Measurements from ENCODE around the gene TEX2.

DNA sequence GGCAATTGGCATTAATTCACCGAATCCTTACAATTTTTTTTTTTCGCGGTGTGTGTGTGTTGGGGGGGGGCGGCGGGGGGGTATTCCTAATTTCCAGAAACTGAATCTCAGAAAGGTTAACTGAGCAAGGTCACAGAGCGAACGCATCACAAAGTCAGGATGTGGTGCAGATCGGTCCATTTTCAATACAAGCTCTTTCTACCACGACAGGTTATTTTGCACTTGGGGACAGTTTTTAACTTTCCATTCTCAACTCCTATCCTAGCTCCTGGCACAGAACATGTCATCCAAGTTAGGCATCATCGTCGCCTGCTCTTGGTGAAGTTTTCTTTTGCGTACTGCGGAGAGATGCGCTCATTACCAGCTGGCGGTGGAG, 117.7 kb downstream of the TEX2 start:
- no peak for TF ChIP-seq FOXM1 (IDR thresholded peaks at IDR 0.05; ENCODE audit: borderline replicate concordance, low read depth)
- no peak for TF ChIP-seq NFIC (IDR thresholded peaks at IDR 0.05)
- no peak for TF ChIP-seq MAX (IDR thresholded peaks at IDR 0.05)
- no peak for TF ChIP-seq YY1 (IDR thresholded peaks at IDR 0.05; ENCODE audit: low read depth)
- no peak for TF ChIP-seq EGR1 (IDR thresholded peaks at IDR 0.05)
- TF ChIP-seq, protein P1, sequence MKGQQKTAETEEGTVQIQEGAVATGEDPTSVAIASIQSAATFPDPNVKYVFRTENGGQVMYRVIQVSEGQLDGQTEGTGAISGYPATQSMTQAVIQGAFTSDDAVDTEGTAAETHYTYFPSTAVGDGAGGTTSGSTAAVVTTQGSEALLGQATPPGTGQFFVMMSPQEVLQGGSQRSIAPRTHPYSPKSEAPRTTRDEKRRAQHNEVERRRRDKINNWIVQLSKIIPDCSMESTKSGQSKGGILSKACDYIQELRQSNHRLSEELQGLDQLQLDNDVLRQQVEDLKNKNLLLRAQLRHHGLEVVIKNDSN (IDR thresholded peaks at IDR 0.05) = no peak
- TF ChIP-seq, protein P2, sequence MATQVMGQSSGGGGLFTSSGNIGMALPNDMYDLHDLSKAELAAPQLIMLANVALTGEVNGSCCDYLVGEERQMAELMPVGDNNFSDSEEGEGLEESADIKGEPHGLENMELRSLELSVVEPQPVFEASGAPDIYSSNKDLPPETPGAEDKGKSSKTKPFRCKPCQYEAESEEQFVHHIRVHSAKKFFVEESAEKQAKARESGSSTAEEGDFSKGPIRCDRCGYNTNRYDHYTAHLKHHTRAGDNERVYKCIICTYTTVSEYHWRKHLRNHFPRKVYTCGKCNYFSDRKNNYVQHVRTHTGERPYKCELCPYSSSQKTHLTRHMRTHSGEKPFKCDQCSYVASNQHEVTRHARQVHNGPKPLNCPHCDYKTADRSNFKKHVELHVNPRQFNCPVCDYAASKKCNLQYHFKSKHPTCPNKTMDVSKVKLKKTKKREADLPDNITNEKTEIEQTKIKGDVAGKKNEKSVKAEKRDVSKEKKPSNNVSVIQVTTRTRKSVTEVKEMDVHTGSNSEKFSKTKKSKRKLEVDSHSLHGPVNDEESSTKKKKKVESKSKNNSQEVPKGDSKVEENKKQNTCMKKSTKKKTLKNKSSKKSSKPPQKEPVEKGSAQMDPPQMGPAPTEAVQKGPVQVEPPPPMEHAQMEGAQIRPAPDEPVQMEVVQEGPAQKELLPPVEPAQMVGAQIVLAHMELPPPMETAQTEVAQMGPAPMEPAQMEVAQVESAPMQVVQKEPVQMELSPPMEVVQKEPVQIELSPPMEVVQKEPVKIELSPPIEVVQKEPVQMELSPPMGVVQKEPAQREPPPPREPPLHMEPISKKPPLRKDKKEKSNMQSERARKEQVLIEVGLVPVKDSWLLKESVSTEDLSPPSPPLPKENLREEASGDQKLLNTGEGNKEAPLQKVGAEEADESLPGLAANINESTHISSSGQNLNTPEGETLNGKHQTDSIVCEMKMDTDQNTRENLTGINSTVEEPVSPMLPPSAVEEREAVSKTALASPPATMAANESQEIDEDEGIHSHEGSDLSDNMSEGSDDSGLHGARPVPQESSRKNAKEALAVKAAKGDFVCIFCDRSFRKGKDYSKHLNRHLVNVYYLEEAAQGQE (IDR thresholded peaks at IDR 0.05; ENCODE audit: low read depth) = no peak
- no peak for TF ChIP-seq TEAD4 (IDR thresholded peaks at IDR 0.05)
- no peak for TF ChIP-seq TCF12 (IDR thresholded peaks at IDR 0.05; ENCODE audit: low read depth)
- TF ChIP-seq EP300 (IDR thresholded peaks at IDR 0.05; ENCODE audit: borderline replicate concordance) = no peak
- no peak for TF ChIP-seq TAF1 (IDR thresholded peaks at IDR 0.05; ENCODE audit: low read depth)
